Measurements from ENCODE around the gene CYB561D2.

Gene CYB561D2

DNA sequence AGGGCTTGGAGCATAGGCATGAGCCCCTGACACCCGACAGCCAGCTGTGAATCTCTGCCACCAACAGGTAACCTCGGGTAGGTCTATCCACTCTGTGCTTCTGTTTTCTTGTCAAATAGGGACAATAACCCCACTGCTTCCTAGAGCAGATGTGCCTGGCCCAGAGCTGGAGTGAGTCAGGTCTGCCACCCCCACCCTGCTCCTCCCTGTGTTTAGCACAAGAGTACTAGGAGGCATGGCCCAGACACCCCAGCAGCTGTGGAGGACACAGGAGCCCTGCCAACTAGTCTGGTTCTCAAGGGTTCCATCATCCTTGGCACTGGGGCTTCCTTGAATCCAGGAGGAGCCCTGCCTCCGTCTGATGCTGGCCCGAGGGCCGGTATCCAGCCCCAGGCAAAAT, 42.4 kb downstream of the CYB561D2 start:
- H3K27me3 ChIP-seq (ENCODE audit: insufficient read depth, low read length), result no peaks in the 10 kb centered on the region
- H3K36me3 ChIP-seq (ENCODE audit: insufficient read depth, low read length), result no peaks in the 10 kb centered on the region
- H4K20me1 ChIP-seq (ENCODE audit: insufficient read depth, low read length), result no peaks in the 10 kb centered on the region
- no peak overlapping the region for H2AFZ ChIP-seq (ENCODE audit: low read length)
- no peaks in the 10 kb centered on the region for H3K9me3 ChIP-seq (ENCODE audit: low read length)
- H3K79me2 ChIP-seq (ENCODE audit: insufficient read depth, low read length), result no peaks in the 10 kb centered on the region
- no peaks in the 10 kb centered on the region for H3F3A ChIP-seq (ENCODE audit: insufficient read depth, low read length)
- no peak overlapping the region for H3K27ac ChIP-seq (ENCODE audit: low read depth, low read length, poor library complexity, severe bottlenecking)
- H3K9me2 ChIP-seq (ENCODE audit: low read depth, low read length), result no peaks in the 10 kb centered on the region
- H3K4me1 ChIP-seq (ENCODE audit: insufficient read depth, low read length, severe bottlenecking), result no peaks in the 10 kb centered on the region
- no peak overlapping the region for H3K4me3 ChIP-seq (ENCODE audit: low read depth, low read length, poor library complexity, severe bottlenecking)
- H3K4me2 ChIP-seq (ENCODE audit: low read length), result no peak overlapping the region
- no peak for TF ChIP-seq EZH2 (IDR thresholded peaks at IDR 0.05; ENCODE audit: borderline replicate concordance, low read length)
- TF ChIP-seq, protein P1, sequence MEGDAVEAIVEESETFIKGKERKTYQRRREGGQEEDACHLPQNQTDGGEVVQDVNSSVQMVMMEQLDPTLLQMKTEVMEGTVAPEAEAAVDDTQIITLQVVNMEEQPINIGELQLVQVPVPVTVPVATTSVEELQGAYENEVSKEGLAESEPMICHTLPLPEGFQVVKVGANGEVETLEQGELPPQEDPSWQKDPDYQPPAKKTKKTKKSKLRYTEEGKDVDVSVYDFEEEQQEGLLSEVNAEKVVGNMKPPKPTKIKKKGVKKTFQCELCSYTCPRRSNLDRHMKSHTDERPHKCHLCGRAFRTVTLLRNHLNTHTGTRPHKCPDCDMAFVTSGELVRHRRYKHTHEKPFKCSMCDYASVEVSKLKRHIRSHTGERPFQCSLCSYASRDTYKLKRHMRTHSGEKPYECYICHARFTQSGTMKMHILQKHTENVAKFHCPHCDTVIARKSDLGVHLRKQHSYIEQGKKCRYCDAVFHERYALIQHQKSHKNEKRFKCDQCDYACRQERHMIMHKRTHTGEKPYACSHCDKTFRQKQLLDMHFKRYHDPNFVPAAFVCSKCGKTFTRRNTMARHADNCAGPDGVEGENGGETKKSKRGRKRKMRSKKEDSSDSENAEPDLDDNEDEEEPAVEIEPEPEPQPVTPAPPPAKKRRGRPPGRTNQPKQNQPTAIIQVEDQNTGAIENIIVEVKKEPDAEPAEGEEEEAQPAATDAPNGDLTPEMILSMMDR (IDR thresholded peaks at IDR 0.05; ENCODE audit: low read length), result no peak
- H3K9ac ChIP-seq (ENCODE audit: low read length), result no peak overlapping the region

DNA sequence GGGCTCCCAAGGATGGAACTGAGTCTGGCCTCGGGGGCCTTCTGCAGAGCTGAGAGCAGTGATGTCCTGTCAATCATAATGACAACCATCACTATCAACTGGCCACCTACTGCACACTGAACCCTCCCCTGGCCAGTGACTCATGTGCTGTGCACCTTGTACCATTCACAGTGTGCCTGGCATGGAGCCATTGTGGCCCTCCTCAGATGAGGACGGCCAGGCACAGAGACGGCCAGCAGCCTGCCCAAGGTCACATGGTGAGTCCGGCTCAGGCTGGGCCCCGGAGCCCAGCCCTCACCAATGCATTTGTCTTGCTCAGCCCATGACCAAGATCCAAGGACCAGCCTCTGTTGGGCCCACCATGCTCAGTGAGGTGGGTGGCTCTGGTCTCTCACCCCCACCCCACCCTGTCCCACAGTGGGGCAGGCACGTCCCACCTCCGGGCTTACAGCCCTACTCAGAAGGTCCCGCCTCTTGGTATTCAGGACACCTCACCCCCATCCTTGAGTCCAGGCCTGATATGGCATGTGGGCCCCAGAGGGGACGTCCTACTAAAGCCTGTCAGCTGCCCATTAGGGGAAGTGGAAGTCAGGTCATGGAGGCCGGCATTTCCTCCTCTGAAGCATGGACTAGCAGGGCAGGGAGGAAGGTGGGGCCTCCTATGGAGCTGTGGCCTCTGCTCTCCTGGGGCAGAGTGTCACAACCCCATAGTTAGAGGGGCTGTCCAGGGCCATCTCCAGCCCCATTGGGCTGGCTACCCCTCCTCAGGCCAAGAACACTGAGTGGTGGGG, 44.6 kb downstream of the CYB561D2 start:
- Histone ChIP-seq H3K9me2 (ENCODE audit: low read depth, low read length) (no peaks in the 10 kb centered on the region), H4K20me1 (ENCODE audit: insufficient read depth, low read length) (no peaks in the 10 kb centered on the region), H3K27me3 (ENCODE audit: insufficient read depth, low read length) (no peaks in the 10 kb centered on the region), H3K79me2 (ENCODE audit: insufficient read depth, low read length) (no peaks in the 10 kb centered on the region), H3K4me3 (ENCODE audit: low read depth, low read length, poor library complexity, severe bottlenecking) (no peak overlapping the region), H3K4me1 (ENCODE audit: insufficient read depth, low read length, severe bottlenecking) (no peaks in the 10 kb centered on the region), H2AFZ (ENCODE audit: low read length) (no peak overlapping the region), H3K27ac (ENCODE audit: low read depth, low read length, poor library complexity, severe bottlenecking) (no peak overlapping the region), H3K36me3 (ENCODE audit: insufficient read depth, low read length) (no peaks in the 10 kb centered on the region), H3K9ac (ENCODE audit: low read length) (no peak overlapping the region), H3K9me3 (ENCODE audit: low read length) (no peaks in the 10 kb centered on the region), H3K4me2 (ENCODE audit: low read length) (no peak overlapping the region), H3F3A (ENCODE audit: insufficient read depth, low read length) (no peaks in the 10 kb centered on the region)
- no peak for TF ChIP-seq EZH2 (IDR thresholded peaks at IDR 0.05; ENCODE audit: borderline replicate concordance, low read length)
- TF ChIP-seq, protein P1 (IDR thresholded peaks at IDR 0.05; ENCODE audit: low read length), result no peak

DNA sequence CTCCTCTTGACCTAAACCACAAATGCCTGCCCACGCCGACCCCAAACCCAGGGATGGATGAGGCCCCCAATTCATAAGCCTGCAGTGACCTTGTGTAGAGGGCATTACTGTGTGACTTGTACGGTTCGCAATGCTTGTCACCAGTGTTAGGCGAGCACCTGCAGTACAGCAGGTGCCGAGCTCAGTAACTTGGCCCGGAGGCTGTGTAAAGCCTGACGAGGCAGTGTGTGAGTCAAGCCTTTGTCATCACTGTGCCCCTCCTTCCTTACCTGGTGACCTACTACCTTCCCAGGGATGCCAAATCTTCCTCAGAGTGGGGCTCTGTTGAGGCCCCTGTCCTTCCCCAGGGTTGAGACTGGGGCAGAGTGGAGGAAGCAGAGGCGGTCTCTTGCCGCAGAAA, 45.8 kb downstream of the CYB561D2 start:
- Histone ChIP-seq H3K4me3 (ENCODE audit: low read depth, low read length, poor library complexity, severe bottlenecking) (no peak overlapping the region), H3K4me2 (ENCODE audit: low read length) (no peak overlapping the region), H3K27ac (ENCODE audit: low read depth, low read length, poor library complexity, severe bottlenecking) (no peak overlapping the region), H3K27me3 (ENCODE audit: insufficient read depth, low read length) (no peaks in the 10 kb centered on the region), H3K4me1 (ENCODE audit: insufficient read depth, low read length, severe bottlenecking) (no peaks in the 10 kb centered on the region), H3K9me3 (ENCODE audit: low read length) (no peaks in the 10 kb centered on the region), H4K20me1 (ENCODE audit: insufficient read depth, low read length) (no peaks in the 10 kb centered on the region), H3K9ac (ENCODE audit: low read length) (no peak overlapping the region), H3K36me3 (ENCODE audit: insufficient read depth, low read length) (no peaks in the 10 kb centered on the region), H3K79me2 (ENCODE audit: insufficient read depth, low read length) (no peaks in the 10 kb centered on the region), H2AFZ (ENCODE audit: low read length) (no peak overlapping the region), H3F3A (ENCODE audit: insufficient read depth, low read length) (no peaks in the 10 kb centered on the region), H3K9me2 (ENCODE audit: low read depth, low read length) (no peaks in the 10 kb centered on the region)
- TF ChIP-seq, protein P1 (IDR thresholded peaks at IDR 0.05; ENCODE audit: low read length), result no peak
- TF ChIP-seq EZH2 (IDR thresholded peaks at IDR 0.05; ENCODE audit: borderline replicate concordance, low read length), result no peak
